ENCODE measurements around the gene KCNQ4.

Gene KCNQ4

GRCh38 chr1:40806731-40807695, 23.4 kb downstream of the KCNQ4 start:
- no peak for ATAC-seq

DNA sequence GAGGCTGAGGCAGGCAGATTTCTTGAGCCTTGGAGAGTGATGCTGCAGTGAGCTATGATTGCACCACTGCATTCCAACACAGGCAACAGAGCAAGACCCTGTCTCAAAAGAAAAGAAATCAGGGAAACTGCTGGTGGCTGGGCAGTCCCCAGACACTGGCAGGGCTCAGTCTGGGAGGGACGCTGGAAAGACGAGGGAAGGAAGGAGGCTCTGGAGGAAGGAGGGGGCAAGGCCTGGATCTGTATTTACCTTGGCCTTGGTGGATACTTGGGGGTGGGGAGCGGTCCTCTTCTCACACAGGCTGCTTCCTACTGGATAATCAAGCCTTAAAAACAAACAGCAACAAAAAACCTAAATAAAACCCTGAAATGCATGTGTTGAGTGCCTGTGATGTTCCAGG, 24.4 kb downstream of the KCNQ4 start:
- ATAC-seq: no peak
- no peak for TF ChIP-seq ZFP30 (CRISPR knock-in tag; IDR thresholded peaks at IDR 0.05)
- TF ChIP-seq RARB (CRISPR knock-in tag; IDR thresholded peaks at IDR 0.05): no peak
- no peak for TF ChIP-seq GLIS3 (CRISPR knock-in tag; IDR thresholded peaks at IDR 0.05)
- no peak for TF ChIP-seq ZFP3 (CRISPR knock-in tag; IDR thresholded peaks at IDR 0.05)

More at GRCh38 chr1:40806731-40807695, 23.4 kb downstream of the KCNQ4 start:
- no peak for TF ChIP-seq TOX (CRISPR knock-in tag; IDR thresholded peaks at IDR 0.05; ENCODE audit: borderline replicate concordance)
- no peak for TF ChIP-seq ZC3H10 (CRISPR knock-in tag; IDR thresholded peaks at IDR 0.05)
- TF ChIP-seq, protein P1, sequence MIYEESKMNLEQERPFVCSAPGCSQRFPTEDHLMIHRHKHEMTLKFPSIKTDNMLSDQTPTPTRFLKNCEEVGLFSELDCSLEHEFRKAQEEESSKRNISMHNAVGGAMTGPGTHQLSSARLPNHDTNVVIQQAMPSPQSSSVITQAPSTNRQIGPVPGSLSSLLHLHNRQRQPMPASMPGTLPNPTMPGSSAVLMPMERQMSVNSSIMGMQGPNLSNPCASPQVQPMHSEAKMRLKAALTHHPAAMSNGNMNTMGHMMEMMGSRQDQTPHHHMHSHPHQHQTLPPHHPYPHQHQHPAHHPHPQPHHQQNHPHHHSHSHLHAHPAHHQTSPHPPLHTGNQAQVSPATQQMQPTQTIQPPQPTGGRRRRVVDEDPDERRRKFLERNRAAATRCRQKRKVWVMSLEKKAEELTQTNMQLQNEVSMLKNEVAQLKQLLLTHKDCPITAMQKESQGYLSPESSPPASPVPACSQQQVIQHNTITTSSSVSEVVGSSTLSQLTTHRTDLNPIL (CRISPR knock-in tag; IDR thresholded peaks at IDR 0.05; ENCODE audit: low read depth): no peak
- TF ChIP-seq ZFP3 (CRISPR knock-in tag; IDR thresholded peaks at IDR 0.05): no peak
- TF ChIP-seq CSRNP3 (CRISPR knock-in tag; IDR thresholded peaks at IDR 0.05): no peak
- TF ChIP-seq ZNF8 (CRISPR knock-in tag; IDR thresholded peaks at IDR 0.05): no peak
- no peak for TF ChIP-seq RARB (CRISPR knock-in tag; IDR thresholded peaks at IDR 0.05)
- no peak for TF ChIP-seq ARNTL (CRISPR knock-in tag; IDR thresholded peaks at IDR 0.05; ENCODE audit: borderline replicate concordance, low read depth)

- no peak for TF ChIP-seq ZNF565 (CRISPR knock-in tag; conservative IDR thresholded peaks at IDR 0.05; ENCODE audit: low read depth)
- no peak for TF ChIP-seq ZFP30 (CRISPR knock-in tag; IDR thresholded peaks at IDR 0.05)
- TF ChIP-seq, protein P2, sequence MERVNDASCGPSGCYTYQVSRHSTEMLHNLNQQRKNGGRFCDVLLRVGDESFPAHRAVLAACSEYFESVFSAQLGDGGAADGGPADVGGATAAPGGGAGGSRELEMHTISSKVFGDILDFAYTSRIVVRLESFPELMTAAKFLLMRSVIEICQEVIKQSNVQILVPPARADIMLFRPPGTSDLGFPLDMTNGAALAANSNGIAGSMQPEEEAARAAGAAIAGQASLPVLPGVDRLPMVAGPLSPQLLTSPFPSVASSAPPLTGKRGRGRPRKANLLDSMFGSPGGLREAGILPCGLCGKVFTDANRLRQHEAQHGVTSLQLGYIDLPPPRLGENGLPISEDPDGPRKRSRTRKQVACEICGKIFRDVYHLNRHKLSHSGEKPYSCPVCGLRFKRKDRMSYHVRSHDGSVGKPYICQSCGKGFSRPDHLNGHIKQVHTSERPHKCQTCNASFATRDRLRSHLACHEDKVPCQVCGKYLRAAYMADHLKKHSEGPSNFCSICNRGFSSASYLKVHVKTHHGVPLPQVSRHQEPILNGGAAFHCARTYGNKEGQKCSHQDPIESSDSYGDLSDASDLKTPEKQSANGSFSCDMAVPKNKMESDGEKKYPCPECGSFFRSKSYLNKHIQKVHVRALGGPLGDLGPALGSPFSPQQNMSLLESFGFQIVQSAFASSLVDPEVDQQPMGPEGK (CRISPR knock-in tag; IDR thresholded peaks at IDR 0.05; ENCODE audit: borderline replicate concordance): no peak
- TF ChIP-seq ZFP3 (CRISPR knock-in tag; IDR thresholded peaks at IDR 0.05): no peak
- TF ChIP-seq POU6F1 (CRISPR knock-in tag; IDR thresholded peaks at IDR 0.05; ENCODE audit: borderline replicate concordance, low read depth): no peak
- no peak for TF ChIP-seq ESRRG (CRISPR knock-in tag; IDR thresholded peaks at IDR 0.05)
- TF ChIP-seq CSDC2 (CRISPR knock-in tag; IDR thresholded peaks at IDR 0.05): no peak
- no peak for TF ChIP-seq ISL1 (CRISPR knock-in tag; IDR thresholded peaks at IDR 0.05)
- TF ChIP-seq TOX (CRISPR knock-in tag; IDR thresholded peaks at IDR 0.05; ENCODE audit: borderline replicate concordance): no peak
- no peak for TF ChIP-seq OSR1 (CRISPR knock-in tag; IDR thresholded peaks at IDR 0.05)
- no peak for TF ChIP-seq BACH2 (CRISPR knock-in tag; IDR thresholded peaks at IDR 0.05; ENCODE audit: borderline replicate concordance)
- TF ChIP-seq ZNF70 (CRISPR knock-in tag; IDR thresholded peaks at IDR 0.05): no peak
- no peak for TF ChIP-seq ARNTL (CRISPR knock-in tag; IDR thresholded peaks at IDR 0.05; ENCODE audit: borderline replicate concordance, low read depth)
- TF ChIP-seq CSRNP3 (CRISPR knock-in tag; IDR thresholded peaks at IDR 0.05): no peak
- no peak for TF ChIP-seq ZNF8 (CRISPR knock-in tag; IDR thresholded peaks at IDR 0.05)
- TF ChIP-seq, protein P1 (CRISPR knock-in tag; IDR thresholded peaks at IDR 0.05; ENCODE audit: low read depth): no peak
- no peak for TF ChIP-seq SNAI2 (CRISPR knock-in tag; IDR thresholded peaks at IDR 0.05)
- ATAC-seq: no peak
Measured at GRCh38 chr1:40808444-40808843, 24.9 kb downstream of the KCNQ4 start.
